Bronchial epithelial cell (primary cell): ENCODE measurements around the gene TAF7L. TPM values are rescaled to one million over a fixed set of nuclear protein-coding genes. Genes with fewer than 3 reads are reported as not detected.

Experiments
- DNase-seq: peaks from one replicate; pipeline ENCODE4 v3.0.0-alpha.2; 2010; ENCODE audit warnings: low read depth
- FAIRE-seq: peaks from 2 replicates; lab custom pipeline; 2011; peaks lifted over from hg19 to GRCh38; lab: Jason Lieb, UNC
- H3K27me3 ChIP-seq: 2 replicates; pipeline ENCODE4 v1.5.1; 2011; ENCODE audit warnings: low read length; ENCODE audit not compliant: control insufficient read depth, insufficient read depth
- H3K36me3 ChIP-seq: 2 replicates; pipeline ENCODE4 v1.5.1; 2011; ENCODE audit warnings: low read length; ENCODE audit not compliant: control insufficient read depth, insufficient read depth
- H3K4me3 ChIP-seq: 2 replicates; pipeline ENCODE4 v1.5.1; 2011; ENCODE audit warnings: mild to moderate bottlenecking, low read depth, low read length, control low read depth
- total RNA-seq: library from RNA; depleted of rRNA; stranded (reverse); fragments of >200 nt; gene quantifications from 2 replicates; pipeline ENCODE4 v1.2.1, GENCODE V29; 2014
- TF ChIP-seq, protein P1 (sequence below): IDR thresholded peaks from 2 replicates; pipeline ENCODE4 v1.5.1; 2011; ENCODE audit warnings: mild to moderate bottlenecking, moderate library complexity, low read length, control low read depth, inconsistent platforms; ENCODE audit not compliant: insufficient read depth, severe bottlenecking

The TAF7L gene
- total RNA-seq, 1 donor from 2014 or later: under 0.01 TPM

DNA sequence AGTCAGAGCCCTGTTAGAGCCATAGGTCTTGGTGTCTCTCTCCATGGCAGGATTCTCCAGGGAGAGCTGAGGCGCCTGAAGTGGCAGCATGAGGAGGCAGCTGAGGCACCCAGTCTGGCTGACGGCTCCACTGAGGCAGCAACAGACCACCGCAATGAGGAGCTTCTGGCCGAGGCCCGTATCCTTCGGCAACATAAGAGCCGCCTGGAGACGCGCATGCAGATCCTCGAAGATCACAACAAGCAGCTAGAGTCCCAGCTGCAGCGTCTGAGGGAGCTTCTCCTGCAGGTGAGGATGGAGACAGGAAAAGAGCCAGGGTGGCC is 32.9 kb downstream of the TAF7L start:
- FAIRE-seq (no peak), DNase-seq (no peak)
- Histone ChIP-seq H3K27me3 (no peaks in the 10 kb centered on the region), H3K36me3 (no peaks in the 10 kb centered on the region), H3K4me3 (no peak overlapping the region)
- TF ChIP-seq, protein P1, sequence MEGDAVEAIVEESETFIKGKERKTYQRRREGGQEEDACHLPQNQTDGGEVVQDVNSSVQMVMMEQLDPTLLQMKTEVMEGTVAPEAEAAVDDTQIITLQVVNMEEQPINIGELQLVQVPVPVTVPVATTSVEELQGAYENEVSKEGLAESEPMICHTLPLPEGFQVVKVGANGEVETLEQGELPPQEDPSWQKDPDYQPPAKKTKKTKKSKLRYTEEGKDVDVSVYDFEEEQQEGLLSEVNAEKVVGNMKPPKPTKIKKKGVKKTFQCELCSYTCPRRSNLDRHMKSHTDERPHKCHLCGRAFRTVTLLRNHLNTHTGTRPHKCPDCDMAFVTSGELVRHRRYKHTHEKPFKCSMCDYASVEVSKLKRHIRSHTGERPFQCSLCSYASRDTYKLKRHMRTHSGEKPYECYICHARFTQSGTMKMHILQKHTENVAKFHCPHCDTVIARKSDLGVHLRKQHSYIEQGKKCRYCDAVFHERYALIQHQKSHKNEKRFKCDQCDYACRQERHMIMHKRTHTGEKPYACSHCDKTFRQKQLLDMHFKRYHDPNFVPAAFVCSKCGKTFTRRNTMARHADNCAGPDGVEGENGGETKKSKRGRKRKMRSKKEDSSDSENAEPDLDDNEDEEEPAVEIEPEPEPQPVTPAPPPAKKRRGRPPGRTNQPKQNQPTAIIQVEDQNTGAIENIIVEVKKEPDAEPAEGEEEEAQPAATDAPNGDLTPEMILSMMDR: no peak

- TF ChIP-seq, protein P1: no peak
- FAIRE-seq: no peak
- no peaks in the 10 kb centered on the region for H3K27me3 ChIP-seq
- no peak for DNase-seq
- no peaks in the 10 kb centered on the region for H3K36me3 ChIP-seq
- H3K4me3 ChIP-seq: no peak overlapping the region
Observed at GRCh38 chrX:101257448-101258258, 33.5 kb downstream of the TAF7L start.

DNA sequence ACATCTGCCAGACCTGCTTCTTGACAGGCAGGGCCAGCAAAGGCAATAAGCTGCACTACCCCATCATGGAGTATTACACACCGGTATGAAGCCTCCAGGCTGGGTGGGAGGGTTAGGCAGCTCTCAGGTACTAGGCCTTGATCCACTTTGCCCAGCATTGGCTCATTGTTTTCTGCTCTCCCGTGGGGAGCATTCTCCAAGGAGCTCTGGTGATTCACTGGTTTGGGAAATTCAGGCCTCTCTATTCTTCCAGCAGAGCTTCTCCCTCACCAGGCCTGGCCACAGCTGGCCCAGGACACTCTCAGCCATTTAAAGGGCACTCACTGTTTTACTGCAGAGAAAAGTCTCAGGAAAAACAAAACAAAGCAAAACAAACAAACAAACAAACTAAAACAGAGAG is 38.5 kb downstream of the TAF7L start:
- Histone ChIP-seq H3K4me3 (no peak overlapping the region), H3K36me3 (no peaks in the 10 kb centered on the region), H3K27me3 (no peaks in the 10 kb centered on the region)
- FAIRE-seq (no peak), DNase-seq (no peak)
- TF ChIP-seq, protein P1: no peak

DNA sequence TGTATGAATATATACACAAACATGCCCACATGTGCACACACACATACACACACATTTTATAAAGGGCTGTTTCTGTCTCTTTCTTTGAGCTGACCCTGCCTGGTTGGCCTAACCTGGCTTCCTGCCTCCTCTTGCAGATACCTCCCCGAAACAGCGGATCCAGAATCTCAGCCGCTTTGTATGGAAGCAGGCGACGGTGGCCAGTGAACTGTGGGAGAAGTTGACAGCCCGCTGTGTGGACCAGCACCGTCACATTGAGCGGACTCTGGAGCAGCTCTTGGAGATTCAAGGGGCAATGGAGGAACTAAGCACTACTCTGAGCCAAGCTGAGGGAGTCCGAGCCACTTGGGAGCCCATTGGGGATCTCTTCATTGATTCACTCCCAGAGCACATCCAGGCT is 49.6 kb downstream of the TAF7L start:
- Histone ChIP-seq H3K27me3 (no peaks in the 10 kb centered on the region), H3K36me3 (no peaks in the 10 kb centered on the region), H3K4me3 (no peak overlapping the region)
- TF ChIP-seq, protein P1: no peak
- FAIRE-seq (no peak), DNase-seq (no peak)

- Histone ChIP-seq H3K36me3 (no peaks in the 10 kb centered on the region), H3K4me3 (no peak overlapping the region), H3K27me3 (no peaks in the 10 kb centered on the region)
- TF ChIP-seq, protein P1: no peak
- FAIRE-seq (peak; percentile 23), DNase-seq (no peak)
Observed at GRCh38 chrX:101237041-101237440, 54.1 kb downstream of the TAF7L start.

GRCh38 chrX:101232316-101232715 is 58.8 kb downstream of the TAF7L start:
- Histone ChIP-seq H3K27me3 (no peaks in the 10 kb centered on the region), H3K4me3 (no peak overlapping the region), H3K36me3 (no peaks in the 10 kb centered on the region)
- no peak for DNase-seq
- FAIRE-seq: no peak
- TF ChIP-seq, protein P1: no peak
